WTC11 (cell line): ENCODE measurements around the gene NAV2. TPM values are rescaled to one million over a fixed set of nuclear protein-coding genes. Genes with fewer than 3 reads are reported as not detected.

ENCODE experiments used
- ATAC-seq: fragments of 200-7000 bp; cut with Tn5 transposase; 2 replicates; pipeline ENCODE4 v1.10.0; 2021; ENCODE audit warnings: mild to moderate bottlenecking, moderate library complexity
- CTCF ChIA-PET: fragments of 300-600 bp; sonication (Branson Sonifier 250); formaldehyde crosslinking; loops from one replicate; lab custom pipeline; 2021; ENCODE audit warnings: antibody characterized with exemption; lab: Charles Lee
- POLR2A ChIA-PET: fragments of 350-600 bp; sonication (Branson Sonifier 250); formaldehyde crosslinking; loops from one replicate; lab custom pipeline; 2021; ENCODE audit warnings: antibody characterized with exemption; lab: Charles Lee
- DNase-seq: peaks from one replicate; pipeline ENCODE4 v3.0.0; 2021; ENCODE audit warnings: low spot score
- H3K27ac Mint-ChIP-seq: 2 replicates; pipeline ENCODE4 v1.8.0; 2021; ENCODE audit warnings: mixed read lengths
- H3K27me3 Mint-ChIP-seq: 2 replicates; pipeline ENCODE4 v1.8.0; 2021; ENCODE audit warnings: low read depth, mild to moderate bottlenecking, moderate library complexity, mixed read lengths
- H3K36me3 Mint-ChIP-seq: 2 replicates; pipeline ENCODE4 v1.8.0; 2021; ENCODE audit warnings: mixed read lengths
- H3K4me1 Mint-ChIP-seq: 2 replicates; pipeline ENCODE4 v1.8.0; 2022; ENCODE audit warnings: mixed read lengths
- H3K4me3 Mint-ChIP-seq: 2 replicates; pipeline ENCODE4 v1.8.0; 2021; ENCODE audit warnings: mild to moderate bottlenecking, moderate library complexity, mixed read lengths
- H3K9me3 Mint-ChIP-seq: 2 replicates; pipeline ENCODE4 v1.8.0; 2021; ENCODE audit warnings: mixed read lengths
- AR ChIP-seq: fragments of 250-450 bp; sonication (Bioruptor Pico); IDR thresholded peaks from 2 replicates; pipeline ENCODE4 v1.9.0; 2021; ENCODE audit warnings: mild to moderate bottlenecking
- ESRRA ChIP-seq: sonication (generic); formaldehyde crosslinking; IDR thresholded peaks from 2 replicates; pipeline ENCODE4 v1.8.1; 2022; ENCODE audit warnings: mild to moderate bottlenecking, missing genetic modification reagents, borderline replicate concordance
- ETV6 ChIP-seq: sonication (generic); formaldehyde crosslinking; IDR thresholded peaks from 2 replicates; pipeline ENCODE4 v1.8.1; 2022; ENCODE audit warnings: mild to moderate bottlenecking, missing genetic modification reagents
- JUN ChIP-seq: sonication (generic); formaldehyde crosslinking; IDR thresholded peaks from 2 replicates; pipeline ENCODE4 v1.8.0; 2023; ENCODE audit warnings: mild to moderate bottlenecking, missing genetic modification reagents
- KAT7 ChIP-seq: sonication (generic); formaldehyde crosslinking; IDR thresholded peaks from 2 replicates; pipeline ENCODE4 v1.8.1; 2023; ENCODE audit warnings: missing genetic modification reagents, mild to moderate bottlenecking, borderline replicate concordance
- MLX ChIP-seq: sonication (generic); formaldehyde crosslinking; IDR thresholded peaks from 2 replicates; pipeline ENCODE4 v1.8.1; 2023; ENCODE audit warnings: mild to moderate bottlenecking, missing genetic modification reagents, moderate library complexity
- MXD4 ChIP-seq: fragments of 250-450 bp; sonication (Bioruptor Pico); IDR thresholded peaks from 2 replicates; pipeline ENCODE4 v1.8.0; 2021; ENCODE audit warnings: mild to moderate bottlenecking, moderate library complexity, borderline replicate concordance
- PRDM15 ChIP-seq: sonication (generic); formaldehyde crosslinking; IDR thresholded peaks from 2 replicates; pipeline ENCODE4 v1.8.0; 2022; ENCODE audit warnings: missing genetic modification reagents
- PREB ChIP-seq: sonication (generic); formaldehyde crosslinking; IDR thresholded peaks from 2 replicates; pipeline ENCODE4 v1.8.1; 2022; ENCODE audit warnings: mild to moderate bottlenecking, missing genetic modification reagents, moderate library complexity, borderline replicate concordance
- SP1 ChIP-seq: sonication (generic); formaldehyde crosslinking; conservative IDR thresholded peaks from 2 replicates; pipeline ENCODE4 v1.8.1; 2022; ENCODE audit warnings: missing genetic modification reagents
- STAT6 ChIP-seq: sonication (generic); formaldehyde crosslinking; conservative IDR thresholded peaks from 2 replicates; pipeline ENCODE4 v1.8.1; 2023; ENCODE audit warnings: mild to moderate bottlenecking, low read depth, missing genetic modification reagents, moderate library complexity
- TCF7 ChIP-seq: sonication (generic); formaldehyde crosslinking; IDR thresholded peaks from 2 replicates; pipeline ENCODE4 v1.8.0; 2022; ENCODE audit warnings: mild to moderate bottlenecking, low read depth, missing genetic modification reagents, moderate library complexity
- ZNF121 ChIP-seq: sonication (generic); formaldehyde crosslinking; IDR thresholded peaks from 2 replicates; pipeline ENCODE4 v1.8.0; 2023; ENCODE audit warnings: missing genetic modification reagents
- ZNF281 ChIP-seq: sonication (generic); formaldehyde crosslinking; IDR thresholded peaks from 2 replicates; pipeline ENCODE4 v1.8.0; 2023; ENCODE audit warnings: mild to moderate bottlenecking, missing genetic modification reagents
- ZNF317 ChIP-seq: sonication (generic); formaldehyde crosslinking; IDR thresholded peaks from 2 replicates; pipeline ENCODE4 v1.8.1; 2023; ENCODE audit warnings: low read depth, mild to moderate bottlenecking, moderate library complexity, missing genetic modification reagents, borderline replicate concordance
- total RNA-seq: library from RNA; stranded (reverse); gene quantifications from 3 replicates; pipeline ENCODE4 v1.2.3, GENCODE V29; 2021

Gene NAV2
- total RNA-seq, 1 experiment from 2014 or later = 42.8 TPM

DNA sequence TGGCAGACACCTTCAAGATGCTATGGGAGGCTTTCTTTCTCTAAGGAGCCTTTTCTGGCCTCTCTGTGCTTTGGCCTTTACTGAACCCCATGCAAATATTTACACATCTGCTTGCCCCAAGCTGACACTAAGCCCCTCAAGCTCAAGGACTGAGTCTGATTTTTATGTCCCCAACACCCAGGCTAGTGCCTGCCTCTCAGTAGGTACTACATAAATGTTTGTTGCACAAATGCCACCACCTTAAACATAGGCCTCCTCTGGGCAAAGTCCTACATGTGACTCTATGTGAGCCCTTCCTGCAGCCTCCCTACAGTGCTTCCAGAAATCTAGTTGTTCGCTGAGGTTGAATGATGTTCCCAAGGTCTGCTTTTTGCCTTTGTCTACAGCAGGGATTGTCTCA lies 260.0 kb downstream of the NAV2 start:
- H3K4me3 Mint-ChIP-seq = no peak overlapping the region
- 0 out of 2 replicates have a peak, but pooled peaks cover 3% of the 10 kb centered on the region for H3K4me1 Mint-ChIP-seq
- H3K36me3 Mint-ChIP-seq = 0 out of 2 replicates have a peak, but pooled peaks cover 4% of the 10 kb centered on the region
- no peaks in the 10 kb centered on the region for H3K27me3 Mint-ChIP-seq
- POLR2A ChIA-PET = no interaction called here
- no peaks in the 10 kb centered on the region for H3K9me3 Mint-ChIP-seq
- H3K27ac Mint-ChIP-seq = 0 out of 2 replicates have a peak overlapping the region, but pooled peaks have one; percentile 18
- DNase-seq (no peak), ATAC-seq (no peak)
- TF ChIP-seq SP1 (CRISPR knock-in tag) (no peak), ETV6 (CRISPR knock-in tag) (no peak), MLX (CRISPR knock-in tag) (no peak), PREB (no peak), MXD4 (CRISPR knock-in tag) (no peak), AR (CRISPR knock-in tag) (no peak), TCF7 (no peak), ZNF317 (CRISPR knock-in tag) (no peak), STAT6 (CRISPR knock-in tag) (no peak), ZNF121 (CRISPR knock-in tag) (no peak), ZNF281 (no peak), KAT7 (no peak), ESRRA (CRISPR knock-in tag) (no peak), PRDM15 (CRISPR knock-in tag) (no peak), JUN (CRISPR knock-in tag) (no peak)
- CTCF ChIA-PET = interaction anchor here (1.1 kb wide), 1 partner anchor 19 kb away, joined by 5 read pairs; no protein-coding TSS in a partner anchor
